ENCODE measurements around the gene MAGOH.
"Not testable (repeated sequence)": the region's sequence is repeated elsewhere in the genome, so short reads cannot be mapped to it uniquely, and the experiment has no call there.

The MAGOH gene

DNA sequence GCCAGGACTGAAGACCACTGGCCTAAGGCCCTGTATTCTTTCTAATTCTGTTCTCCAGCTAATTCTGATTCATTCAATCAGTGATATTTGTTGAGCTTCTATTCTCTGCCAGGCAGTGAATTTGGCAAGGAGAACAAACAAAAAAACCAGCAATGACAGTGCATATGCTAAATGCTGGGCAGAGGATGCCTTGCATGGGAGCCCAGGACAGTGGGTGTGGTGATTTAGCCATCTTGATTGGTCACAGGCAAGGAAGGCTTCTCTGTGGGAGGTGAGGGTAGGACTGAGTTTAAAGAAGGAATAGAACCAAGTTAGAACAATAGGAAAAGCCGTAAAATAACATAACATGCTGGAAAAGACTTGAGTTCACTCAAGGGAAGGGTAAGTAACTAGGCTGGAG lies 50.9 kb downstream of the MAGOH start:
- no peak for DNase-seq (ENCODE audit: low spot score)

GRCh38 chr1:53186533-53186932 lies 51.8 kb downstream of the MAGOH start:
- DNase-seq (ENCODE audit: low spot score), result no peak

- DNase-seq (ENCODE audit: low spot score), result not testable (repeated sequence)
Observed at GRCh38 chr1:53185955-53186297, 52.4 kb downstream of the MAGOH start.

- DNase-seq (ENCODE audit: low spot score), result no peak
Observed at GRCh38 chr1:53183095-53183990, 55.0 kb downstream of the MAGOH start.

DNA sequence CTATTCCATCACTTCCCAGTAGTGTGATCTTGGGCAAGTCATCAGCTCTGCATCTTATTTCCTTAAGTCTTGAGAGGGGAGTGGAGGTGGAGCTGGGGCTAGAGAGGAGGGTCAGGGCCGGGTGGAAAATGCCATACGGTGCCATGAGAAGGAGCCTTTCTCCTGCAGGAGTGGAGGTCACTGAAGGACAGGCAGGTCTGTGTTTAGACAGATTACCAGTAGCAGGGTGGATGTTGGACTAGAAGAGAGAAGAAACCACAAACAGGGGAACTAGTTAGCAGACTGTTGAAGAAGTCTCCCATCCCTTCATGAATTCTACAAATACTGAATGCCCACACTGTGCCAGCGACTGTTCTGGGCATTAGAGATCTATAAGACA lies 55.6 kb downstream of the MAGOH start:
- DNase-seq (ENCODE audit: low spot score), result no peak

GRCh38 chr1:53182111-53182593 lies 56.2 kb downstream of the MAGOH start:
- DNase-seq (ENCODE audit: low spot score), result peak; percentile 75

- no peak for DNase-seq (ENCODE audit: low spot score)
Observed at GRCh38 chr1:53180951-53181350, 57.4 kb downstream of the MAGOH start.

GRCh38 chr1:53180226-53180625 lies 58.1 kb downstream of the MAGOH start:
- DNase-seq (ENCODE audit: low spot score), result no peak
